K562 (cell line): ENCODE measurements around the gene RANBP3. TPM values are rescaled to one million over a fixed set of nuclear protein-coding genes. Genes with fewer than 3 reads are reported as not detected.
A peak's percentile ranks its signal among the peaks of the same experiment; 100 is the strongest.

Source experiments
- ATAC-seq: fragments of 200-7000 bp; cut with Tn5 transposase; 3 replicates; pipeline ENCODE4 v1.9.1; 2020; ENCODE audit warnings: moderate library complexity
- BruUV-seq: library from RNA; stranded (reverse); fragments of 400-500 nt; replicated peaks from 2 replicates; lab custom pipeline; 2021; lab: Mats Ljungman, UMichigan
- CTCF ChIA-PET: fragments of 300-600 bp; formaldehyde crosslinking; extraction: SDS; loops from one replicate; lab custom pipeline; 2021; ENCODE audit warnings: low intra/inter-chr PET ratio; lab: Yijun Ruan, JAX
- POLR2A ChIA-PET: fragments of 300-600, 350-650 bp; sonication (Branson Sonifier 250); formaldehyde crosslinking; extraction: SDS; loops from one replicate; lab custom pipeline; 2021; ENCODE audit warnings: antibody characterized with exemption, inconsistent platforms; lab: Yijun Ruan, JAX
- DNase-seq, 4 experiments: peaks; one replicate each; pipeline versions ENCODE4 v3.0.0 to v3.0.0-alpha.2; 2011 to 2018; ENCODE audit warnings: low spot score in 3 of 4, mixed read lengths in 3 of 4; ENCODE audit errors: extremely low read depth in 1 of 4
- FAIRE-seq: peaks from 2 replicates; lab custom pipeline; 2011; peaks lifted over from hg19 to GRCh38; lab: Jason Lieb, UNC
- H2AFZ ChIP-seq: 2 replicates; pipeline ENCODE4 v1.6.0; 2011; ENCODE audit warnings: low read depth, low read length, control low read depth, inconsistent platforms
- H3K27ac ChIP-seq: fragments of 200-600 bp; 3 replicates; pipeline ENCODE4 v1.8.0; 2011; ENCODE audit warnings: low read depth, mild to moderate bottlenecking, control low read depth, inconsistent platforms, low read length, moderate library complexity, mixed read lengths; ENCODE audit errors: extremely low read depth
- H3K27me3 ChIP-seq, 2 experiments: fragments of 300-600 bp in 1 of 2; 2 replicates in 1 of 2; 3 replicates in 1 of 2; pipeline versions ENCODE4 v1.6.0 to v1.8.0; 2011; ENCODE audit warnings: inconsistent platforms in 2 of 2, low read length in 2 of 2, mild to moderate bottlenecking in 1 of 2, mixed read lengths in 1 of 2, moderate library complexity in 1 of 2; ENCODE audit not compliant: control insufficient read depth in 2 of 2, insufficient read depth in 2 of 2
- H3K36me3 ChIP-seq: fragments of 300-600 bp; 3 replicates; pipeline ENCODE4 v1.8.0; 2011; ENCODE audit warnings: mild to moderate bottlenecking, low read length, inconsistent platforms; ENCODE audit not compliant: control insufficient read depth, insufficient read depth
- H3K4me1 ChIP-seq, 2 experiments: fragments of 200-600 bp in 1 of 2; replicated peaks in 1 of 2; 2 replicates in 1 of 2; 3 replicates in 1 of 2; pipeline versions ENCODE4 v1.5.1 to v1.8.0; 2011; ENCODE audit warnings: inconsistent platforms in 2 of 2, low read length in 2 of 2, mild to moderate bottlenecking in 1 of 2, mixed read lengths in 1 of 2, moderate library complexity in 1 of 2; ENCODE audit not compliant: control insufficient read depth in 2 of 2, insufficient read depth in 2 of 2
- H3K4me2 ChIP-seq: 2 replicates; pipeline ENCODE4 v1.6.1; 2011; ENCODE audit warnings: low read length, control low read depth, inconsistent platforms, mixed read lengths; ENCODE audit not compliant: insufficient read depth
- H3K4me3 ChIP-seq: fragments of 200-600 bp; sonication (generic), shearing (Covaris generic); 2 replicates; pipeline ENCODE4 v1.5.1; 2016; ENCODE audit warnings: control low read depth, inconsistent platforms
- H3K79me2 ChIP-seq: fragments of 200-600 bp; 3 replicates; pipeline ENCODE4 v1.8.0; 2011; ENCODE audit warnings: low read length, inconsistent platforms; ENCODE audit not compliant: control insufficient read depth, insufficient read depth
- H3K9ac ChIP-seq, 2 experiments: 2 replicates each; pipeline versions ENCODE4 v1.6.0 to v1.6.1; 2011; ENCODE audit warnings: low read depth in 2 of 2, low read length in 2 of 2, control low read depth in 1 of 2, inconsistent platforms in 1 of 2, mild to moderate bottlenecking in 1 of 2, mixed read lengths in 1 of 2; ENCODE audit not compliant: insufficient read depth in 1 of 2
- H3K9me1 ChIP-seq: one replicate; pipeline ENCODE4 v1.6.0; 2011; ENCODE audit warnings: inconsistent platforms, mild to moderate bottlenecking, low read length, moderate library complexity; ENCODE audit not compliant: control insufficient read depth, insufficient read depth
- H3K9me3 ChIP-seq: replicated peaks from 2 replicates; pipeline ENCODE4 v1.5.1; 2011; ENCODE audit warnings: low read depth, low read length, inconsistent platforms; ENCODE audit not compliant: control insufficient read depth, insufficient read depth
- H4K20me1 ChIP-seq: replicated peaks from 2 replicates; pipeline ENCODE4 v1.6.1; 2011; ENCODE audit warnings: low read length, inconsistent platforms, mixed read lengths; ENCODE audit not compliant: control insufficient read depth, insufficient read depth
- CAMTA2 ChIP-seq: fragments of 250-450 bp; sonication (Bioruptor Pico); conservative IDR thresholded peaks from 2 replicates; pipeline ENCODE4 v1.5.1; 2022
- CHD4 ChIP-seq: fragments of 200-600 bp; sonication (generic); IDR thresholded peaks from 3 replicates; pipeline ENCODE4 v1.6.1; 2012; ENCODE audit warnings: low read depth, mild to moderate bottlenecking, mixed read lengths, low read length, inconsistent platforms; ENCODE audit not compliant: insufficient read depth, insufficient replicate concordance, poor library complexity, severe bottlenecking
- CTCF ChIP-seq, 3 experiments: IDR thresholded peaks in 2 of 3; conservative IDR thresholded peaks in 1 of 3; 2 replicates each; pipeline ENCODE4 v1.5.1; 2011 to 2012; ENCODE audit warnings: low read length in 3 of 3, mild to moderate bottlenecking in 3 of 3, control low read depth in 2 of 3, improper control_type of control experiment in 1 of 3, inconsistent platforms in 1 of 3, low read depth in 1 of 3, mixed read lengths in 1 of 3, moderate library complexity in 1 of 3; ENCODE audit not compliant: insufficient read depth in 2 of 3
- MEF2A ChIP-seq: IDR thresholded peaks from 2 replicates; pipeline ENCODE4 v1.6.1; 2011; ENCODE audit warnings: low read depth, mild to moderate bottlenecking, low read length, moderate library complexity; ENCODE audit not compliant: control insufficient read depth
- MIER1 ChIP-seq: fragments of 450-650 bp; IDR thresholded peaks from 2 replicates; pipeline ENCODE4 v1.6.1; 2016; ENCODE audit warnings: antibody characterized with exemption, mild to moderate bottlenecking, low read depth
- MITF ChIP-seq: IDR thresholded peaks from 2 replicates; pipeline ENCODE4 v1.6.1; 2014; ENCODE audit warnings: antibody characterized with exemption
- PCBP1 ChIP-seq: fragments of 200-400 bp; formaldehyde crosslinking; IDR thresholded peaks from 2 replicates; pipeline ENCODE4 v1.6.1; 2018; ENCODE audit warnings: mild to moderate bottlenecking, low read depth, low read length; ENCODE audit not compliant: poor library complexity, severe bottlenecking
- POLR2G ChIP-seq: fragments of 200-400 bp; formaldehyde crosslinking; IDR thresholded peaks from 2 replicates; pipeline ENCODE4 v1.6.1; 2017; ENCODE audit warnings: low read depth, mild to moderate bottlenecking, antibody characterized with exemption, low read length, moderate library complexity
- RBFOX2 ChIP-seq: fragments of 200-400 bp; formaldehyde crosslinking; IDR thresholded peaks from 2 replicates; pipeline ENCODE4 v1.6.1; 2017; ENCODE audit warnings: low read depth, mild to moderate bottlenecking, low read length, moderate library complexity
- SAFB2 ChIP-seq: fragments of 200-400 bp; formaldehyde crosslinking; IDR thresholded peaks from 2 replicates; pipeline ENCODE4 v1.6.1; 2018; ENCODE audit warnings: borderline replicate concordance, low read length, low read depth, moderate library complexity; ENCODE audit not compliant: severe bottlenecking
- SMAD4 ChIP-seq: fragments of 250-450 bp; sonication (Bioruptor Pico); conservative IDR thresholded peaks from 2 replicates; pipeline ENCODE4 v1.8.0; 2021; ENCODE audit warnings: inconsistent platforms, mild to moderate bottlenecking, moderate library complexity
- XRCC3 ChIP-seq: fragments of 450-650 bp; IDR thresholded peaks from 2 replicates; pipeline ENCODE4 v1.6.1; 2017; ENCODE audit warnings: mild to moderate bottlenecking, moderate library complexity
- ZBTB7A ChIP-seq: IDR thresholded peaks from 2 replicates; pipeline ENCODE4 v1.6.1; 2011; ENCODE audit warnings: low read depth, mild to moderate bottlenecking, low read length, moderate library complexity, borderline replicate concordance; ENCODE audit not compliant: control insufficient read depth
- ZFP1 ChIP-seq: fragments of 450-650 bp; formaldehyde crosslinking; IDR thresholded peaks from 2 replicates; pipeline ENCODE4 v1.4.0; 2020; ENCODE audit warnings: mild to moderate bottlenecking, mixed read lengths
- WGBS: fragments of 100-300 bp; shearing (Covaris generic); methylation state at CpG from one replicate; pipeline ENCODE4 v1.1.6; 2016; ENCODE audit warnings: low coverage, mixed read lengths; ENCODE audit not compliant: insufficient coverage; ENCODE audit errors: missing lambda C conversion rate; 5-methylcytosine and 5-hydroxymethylcytosine counted together
- in situ Hi-C: fragments of 300-500 bp; cut with MboI; formaldehyde crosslinking; loops from 4 replicates; pipeline ENCODE4 v1.15.0; 2018; ENCODE audit warnings: inconsistent platforms, mixed read lengths
- intact Hi-C: fragments of 100-400 bp; cut with micrococcal nuclease; formaldehyde crosslinking; loops from 2 replicates; pipeline ENCODE4 v1.14.2; 2022
- polyA plus RNA-seq, 8 experiments: library from polyadenylated mRNA; depleted of rRNA in 4 of 8; stranded (reverse) in 5 of 8; unstranded in 3 of 8; fragments of >200 nt; fragmentation: Nextera tagmentation in 2 of 8; fragmentation: Illumina TruSeq in 1 of 8; extraction: Ambion mirVana in 2 of 8; extraction: Trizol in 1 of 8; gene quantifications; 2 replicates each; pipeline versions ENCODE4 v1.2.1 to v1.2.3, GENCODE V29; 2011 to 2014; ENCODE audit warnings: inconsistent platforms in 1 of 8, missing spikeins in 1 of 8
- total RNA-seq, 7 experiments: library from RNA; depleted of rRNA in 6 of 7; stranded (reverse); fragments of >200 nt in 6 of 7; fragmentation: Illumina TruSeq in 2 of 7; extraction: Trizol in 2 of 7; gene quantifications; 2 replicates each; pipeline versions ENCODE4 v1.2.1 to v1.2.3, GENCODE V29; 2011 to 2021; ENCODE audit warnings: low replicate concordance in 1 of 7
- TF ChIP-seq, protein P1 (sequence below): fragments of 200-400 bp; formaldehyde crosslinking; IDR thresholded peaks from 2 replicates; pipeline ENCODE4 v1.6.1; 2017; ENCODE audit warnings: mild to moderate bottlenecking, low read depth, low read length, moderate library complexity

The RANBP3 gene
- total and polyA plus RNA-seq, 9 of the 15 experiments (the other 6 are each of a cell fraction or from before 2014, with no cell fraction given): 0.90 to 95.1 (median 63.2) TPM

DNA sequence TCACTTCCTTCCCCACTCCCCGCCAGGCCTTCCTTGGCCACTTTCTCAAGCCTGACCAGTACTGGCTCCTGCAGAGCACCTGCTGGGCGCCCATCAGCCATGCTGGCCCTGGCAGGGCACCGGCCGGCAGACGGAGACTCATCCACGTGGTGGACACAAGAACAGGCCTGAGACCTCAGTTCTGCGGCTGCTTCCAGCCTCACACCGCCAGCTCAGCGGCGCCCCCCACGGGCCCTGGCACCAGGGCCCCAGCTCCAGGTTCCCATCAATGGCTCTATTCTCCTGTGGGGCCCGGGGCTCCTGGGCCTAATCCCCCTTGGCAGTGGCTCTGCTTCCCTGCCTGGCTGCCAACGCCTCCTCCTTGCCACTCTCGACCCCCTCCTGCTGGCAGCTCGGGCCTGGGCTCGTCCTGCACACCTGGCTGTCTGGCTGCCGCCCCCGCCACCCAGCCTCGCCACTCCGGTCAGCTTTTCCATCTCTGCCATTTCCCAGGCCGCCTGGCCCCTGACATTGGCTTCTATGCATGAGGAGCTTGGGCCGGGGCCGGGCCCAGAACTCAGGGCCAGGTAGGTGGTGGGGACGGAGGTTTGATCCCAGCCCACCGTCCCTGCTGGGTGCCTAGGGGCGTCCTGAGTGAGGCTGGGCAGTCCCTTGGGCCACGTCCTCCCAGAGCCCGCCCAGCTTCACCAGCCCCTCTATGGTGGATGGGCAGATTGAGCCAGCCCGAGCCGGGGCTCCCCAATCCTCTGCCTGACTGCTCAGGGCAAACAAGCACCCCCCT is 80.6 kb downstream of the RANBP3 start:
- WGBS: 92% methylated on average over 29 of the region's 30 CpGs
- Histone ChIP-seq H3K4me2 (no peak overlapping the region), H3K4me3 (no peak overlapping the region), H3K9me3 (no peaks in the 10 kb centered on the region), H3K27ac (no peak overlapping the region), H3K36me3 (peaks cover 54% of the 10 kb centered on the region; the same call in 2 of the 3 replicates), H3K79me2 (peaks cover 34% of the 10 kb centered on the region), H2AFZ (no peak overlapping the region), H3K27me3 (no peaks in the 10 kb centered on the region), H3K9ac (peak overlapping the region in 1 of 2 experiments; percentile 5; a peak in 1 of 4 replicates), H3K4me1 (peaks cover 17 to 56% of the 10 kb centered on the region in 2 experiments), H3K9me1 (peaks cover 5% of the 10 kb centered on the region), H4K20me1 (peaks cover 39% of the 10 kb centered on the region)
- FAIRE-seq (no peak), DNase-seq (no peak), ATAC-seq (no peak)
- in situ Hi-C loops: no loop called here
- POLR2A ChIA-PET: interaction anchor here (0.6 to 1.5 kb wide), 4 partner anchors 69 to 97 kb away, joined by 3 to 5 read pairs (median 4); no protein-coding TSS in a partner anchor
- BruUV-seq: no TSS peak
- CTCF ChIA-PET: no interaction called here
- intact Hi-C loops: no loop called here
- TF ChIP-seq RBFOX2 (peak; percentile 62), CHD4 (no peak), XRCC3 (no peak), PCBP1 (peak; percentile 33), ZBTB7A (no peak), SAFB2 (no peak), CAMTA2 (CRISPR knock-in tag) (no peak), POLR2G (peak; percentile 67), ZFP1 (CRISPR knock-in tag) (no peak), MITF (no peak), MEF2A (no peak), MIER1 (no peak), SMAD4 (CRISPR knock-in tag) (no peak), CTCF (IDR thresholded peaks at IDR 0.05 in 2 of 3, conservative IDR thresholded peaks at IDR 0.05 in 1 of 3; ENCODE audit: insufficient read depth in 2 of 3, low read depth in 1 of 3, low read length in 3 of 3) (peak; percentile 35 to 42 (median 37); a peak in 4 of 6 replicates)
- TF ChIP-seq, protein P1, sequence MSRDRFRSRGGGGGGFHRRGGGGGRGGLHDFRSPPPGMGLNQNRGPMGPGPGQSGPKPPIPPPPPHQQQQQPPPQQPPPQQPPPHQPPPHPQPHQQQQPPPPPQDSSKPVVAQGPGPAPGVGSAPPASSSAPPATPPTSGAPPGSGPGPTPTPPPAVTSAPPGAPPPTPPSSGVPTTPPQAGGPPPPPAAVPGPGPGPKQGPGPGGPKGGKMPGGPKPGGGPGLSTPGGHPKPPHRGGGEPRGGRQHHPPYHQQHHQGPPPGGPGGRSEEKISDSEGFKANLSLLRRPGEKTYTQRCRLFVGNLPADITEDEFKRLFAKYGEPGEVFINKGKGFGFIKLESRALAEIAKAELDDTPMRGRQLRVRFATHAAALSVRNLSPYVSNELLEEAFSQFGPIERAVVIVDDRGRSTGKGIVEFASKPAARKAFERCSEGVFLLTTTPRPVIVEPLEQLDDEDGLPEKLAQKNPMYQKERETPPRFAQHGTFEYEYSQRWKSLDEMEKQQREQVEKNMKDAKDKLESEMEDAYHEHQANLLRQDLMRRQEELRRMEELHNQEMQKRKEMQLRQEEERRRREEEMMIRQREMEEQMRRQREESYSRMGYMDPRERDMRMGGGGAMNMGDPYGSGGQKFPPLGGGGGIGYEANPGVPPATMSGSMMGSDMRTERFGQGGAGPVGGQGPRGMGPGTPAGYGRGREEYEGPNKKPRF: no peak
